HG02938 (cell line): ENCODE results near the gene MAGEF1.
A peak's percentile ranks its signal among the peaks of the same experiment; 100 is the strongest.

Experiments
- ATAC-seq: cut with Tn5 transposase; IDR thresholded peaks from one replicate; pipeline ENCODE4 v1.9.1; 2021; ENCODE audit warnings: mild to moderate bottlenecking, moderate library complexity; ENCODE audit not compliant: unreplicated experiment

Gene MAGEF1

DNA sequence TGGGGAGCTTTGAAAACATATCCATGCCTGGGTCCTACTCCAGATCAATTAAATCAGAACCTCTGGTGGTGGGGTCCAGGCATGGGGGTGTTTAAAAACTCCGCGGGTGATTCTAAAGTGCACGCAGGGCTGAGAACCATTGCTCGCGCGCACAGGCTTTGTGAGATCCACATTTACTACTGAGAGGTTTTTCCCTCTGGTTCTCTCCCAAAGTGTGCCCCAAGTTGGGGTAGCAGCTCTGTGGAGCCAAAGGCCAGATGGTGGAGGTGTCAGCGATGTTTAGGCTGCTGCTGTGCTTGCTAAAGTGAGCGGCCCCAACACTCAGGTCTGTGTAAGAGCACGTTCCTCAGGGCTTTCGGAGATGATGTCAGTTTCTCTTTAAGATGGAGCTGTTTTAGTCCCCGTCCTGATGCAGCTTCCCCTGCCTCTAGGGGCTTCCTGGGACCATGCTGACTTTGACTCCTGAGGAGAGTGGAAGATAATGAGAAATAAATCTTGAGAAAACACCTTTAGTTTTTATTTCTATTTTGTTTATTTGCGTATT, 13.4 kb upstream of the MAGEF1 start:
- no peak for ATAC-seq

DNA sequence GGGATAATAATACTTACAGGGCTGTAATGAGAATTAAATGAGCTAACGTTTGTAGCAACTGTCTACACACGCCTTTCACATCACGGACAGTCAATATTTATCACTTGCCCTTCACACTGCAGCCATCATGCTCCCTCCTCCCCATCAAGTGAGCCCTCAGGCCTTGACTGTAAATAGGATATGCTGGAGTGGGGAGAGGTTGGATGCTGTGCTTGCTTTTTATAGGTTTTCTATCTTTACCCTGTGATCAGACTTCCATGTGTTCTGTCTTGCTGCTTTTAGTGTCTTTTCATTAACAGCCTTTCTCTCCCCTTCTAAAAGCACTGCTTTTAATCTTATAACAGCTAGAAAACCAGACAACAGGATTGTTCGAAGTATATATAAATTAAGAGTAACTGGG, 12.8 kb upstream of the MAGEF1 start:
- no peak for ATAC-seq

DNA sequence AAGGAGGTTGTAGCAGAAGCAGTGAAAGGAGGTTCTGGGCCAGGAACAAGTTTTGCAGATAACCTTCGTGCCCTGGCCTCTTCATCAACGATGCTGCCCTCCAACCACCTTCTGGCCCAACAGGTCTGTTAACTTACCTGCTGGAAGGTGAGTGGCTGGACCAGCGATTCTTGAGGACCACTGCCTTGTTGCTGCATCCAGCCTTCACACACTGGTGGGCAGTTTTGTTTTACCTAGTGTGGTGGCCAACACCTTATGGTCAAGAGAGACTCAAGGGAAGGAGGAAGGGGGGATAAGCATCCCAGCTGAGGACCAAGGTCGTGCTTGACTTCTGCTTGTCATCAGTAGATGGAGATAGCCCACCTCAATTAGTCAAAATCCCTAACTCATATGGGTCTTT, 7.8 kb upstream of the MAGEF1 start:
- ATAC-seq: no peak

DNA sequence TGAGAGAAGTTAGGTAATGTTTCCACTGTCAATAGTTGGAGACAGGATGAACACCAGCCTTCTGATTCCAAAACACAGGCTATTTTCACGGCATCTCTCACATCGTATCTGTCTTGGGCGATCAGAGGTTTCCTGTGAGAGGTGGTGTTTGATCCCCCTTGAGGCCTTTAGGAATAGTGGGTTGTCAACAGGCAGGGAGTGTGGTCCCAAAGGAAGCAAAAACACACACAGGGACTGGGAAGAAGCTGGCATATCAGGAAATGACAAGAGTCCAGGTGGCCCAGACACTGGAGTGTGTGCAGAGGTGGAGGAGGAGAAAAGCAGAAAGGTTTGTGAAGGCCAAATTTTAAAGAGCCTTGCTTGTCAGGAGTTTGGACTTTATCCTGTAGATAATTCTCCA, 6.6 kb upstream of the MAGEF1 start:
- ATAC-seq: no peak

DNA sequence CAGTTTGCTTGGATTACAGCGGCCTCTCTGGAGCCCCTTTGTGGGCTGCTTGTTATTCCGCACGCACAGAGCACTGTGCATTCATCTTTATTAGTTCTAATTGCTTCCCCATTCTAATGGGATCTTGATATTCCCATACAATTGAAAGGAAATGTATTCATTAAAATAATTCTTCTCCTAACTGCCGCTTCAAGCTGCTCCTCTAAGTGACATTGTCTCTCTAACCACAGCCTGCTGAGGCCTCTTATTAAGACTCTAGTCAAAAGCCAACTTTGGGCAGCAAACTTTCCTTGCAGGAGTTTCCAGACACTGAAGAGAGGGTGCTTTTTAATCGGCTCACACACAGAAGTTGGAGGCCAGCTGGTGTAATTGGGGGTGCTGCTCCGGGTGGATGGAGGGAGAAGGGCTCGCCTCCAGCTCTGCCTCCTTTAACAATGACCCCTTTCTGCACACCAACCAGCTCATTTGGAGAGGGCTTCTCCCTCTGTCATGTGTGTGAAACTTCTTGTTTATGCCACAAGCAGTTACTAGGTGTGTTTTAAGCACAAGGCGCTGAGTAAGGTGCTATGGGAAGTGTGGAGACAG, 5.6 kb upstream of the MAGEF1 start:
- ATAC-seq: no peak

DNA sequence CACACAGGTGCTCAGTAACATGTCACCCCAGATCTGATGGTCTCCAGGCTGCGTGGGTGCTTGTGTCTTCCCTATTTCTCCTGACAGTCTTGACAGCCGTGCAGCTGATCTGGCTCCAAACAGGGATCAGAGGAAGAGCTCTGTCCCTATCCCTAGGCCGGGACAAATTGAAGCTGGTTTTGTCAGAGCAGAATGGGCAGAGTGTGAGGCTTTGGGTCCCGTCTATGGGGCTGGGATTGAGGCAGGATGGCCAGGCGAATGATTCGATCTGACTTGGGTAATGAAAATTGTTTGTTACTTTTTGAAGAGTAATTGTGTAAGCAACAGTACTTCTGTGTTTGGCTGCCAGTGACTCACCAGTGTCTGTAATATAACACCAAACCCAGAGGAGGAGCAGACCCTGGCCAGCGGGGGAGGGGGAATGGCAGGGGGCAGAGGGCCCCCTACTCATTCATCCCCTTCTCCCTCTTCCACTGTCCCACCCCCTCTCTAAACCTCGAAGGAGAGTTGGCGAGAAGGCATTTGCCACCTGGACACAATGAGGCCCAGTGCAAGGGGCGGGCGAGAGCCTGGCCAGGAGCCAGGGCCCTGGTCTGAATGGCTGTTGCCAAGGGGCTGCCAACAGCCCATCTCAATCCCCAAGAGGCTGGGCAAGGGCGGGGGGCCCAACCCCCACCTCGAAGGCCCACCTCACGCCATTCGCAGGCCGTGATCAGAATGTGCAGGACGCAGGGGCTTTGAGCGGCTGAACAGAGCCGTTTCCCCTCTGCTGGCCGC, 4.9 kb upstream of the MAGEF1 start:
- ATAC-seq: no peak

DNA sequence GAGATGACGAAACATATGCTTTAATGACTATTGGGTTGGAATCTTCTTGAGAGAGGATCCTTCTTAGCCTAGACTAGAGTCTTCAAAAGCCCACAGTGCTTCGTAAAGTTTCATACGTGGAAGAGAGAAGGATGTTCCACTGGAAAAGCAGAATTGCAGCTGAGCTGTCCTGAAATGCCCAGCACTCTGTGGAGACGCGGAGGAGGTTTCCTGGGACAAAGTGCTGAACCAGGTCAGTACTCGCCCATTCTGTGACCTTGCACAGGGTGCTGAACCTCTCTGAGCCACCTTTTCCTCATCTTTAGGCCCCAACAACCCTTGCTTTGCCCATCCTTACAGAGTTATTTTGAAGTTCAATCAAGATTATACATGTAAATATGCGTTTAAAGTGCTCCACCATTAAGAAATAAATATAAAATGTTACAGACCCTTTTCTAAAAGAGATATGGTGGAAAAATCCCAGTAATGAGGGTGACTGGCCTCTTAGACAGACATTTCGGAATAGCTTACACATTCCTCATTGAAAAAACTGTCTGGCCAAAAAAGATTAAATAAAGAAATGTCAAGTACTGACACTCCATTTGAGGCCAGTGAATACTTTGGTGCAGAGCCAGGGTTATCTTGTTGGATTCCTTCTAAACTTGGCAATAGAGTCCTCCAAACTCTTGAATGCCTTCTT, 4.2 kb upstream of the MAGEF1 start:
- no peak for ATAC-seq

DNA sequence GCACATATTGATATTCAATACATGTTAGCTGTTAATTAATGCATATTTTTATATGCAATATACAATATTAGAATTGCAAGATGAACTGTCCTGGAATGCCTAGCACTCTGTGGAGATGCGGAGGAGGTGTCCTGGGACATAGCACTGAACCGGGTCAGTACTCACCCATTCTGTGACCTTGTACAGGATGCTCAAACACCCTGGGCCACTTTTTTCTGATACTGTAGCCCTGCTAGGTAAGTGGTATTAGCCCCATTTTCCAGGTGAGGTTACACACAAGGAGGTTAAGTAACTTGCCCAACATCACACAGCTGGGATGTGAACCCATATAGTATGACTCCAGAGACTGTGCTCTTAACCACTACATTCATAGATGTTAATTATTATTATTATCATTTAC, 1.7 kb upstream of the MAGEF1 start:
- no peak for ATAC-seq

DNA sequence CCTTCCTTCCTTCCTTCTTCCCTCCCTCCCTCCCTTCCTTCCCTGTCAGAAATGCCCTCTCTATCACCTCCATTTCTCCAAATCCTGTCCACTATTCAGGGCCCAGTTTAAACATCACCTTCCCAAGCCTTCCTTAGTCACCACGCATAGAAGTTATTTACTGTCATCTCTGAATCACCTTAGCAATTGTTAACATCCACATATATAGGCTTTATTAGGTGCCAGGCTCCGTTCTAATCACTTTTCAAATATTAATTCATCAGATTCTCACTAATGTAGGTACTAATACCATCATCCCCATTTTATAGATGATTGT, 1.1 kb upstream of the MAGEF1 start:
- no peak for ATAC-seq

DNA sequence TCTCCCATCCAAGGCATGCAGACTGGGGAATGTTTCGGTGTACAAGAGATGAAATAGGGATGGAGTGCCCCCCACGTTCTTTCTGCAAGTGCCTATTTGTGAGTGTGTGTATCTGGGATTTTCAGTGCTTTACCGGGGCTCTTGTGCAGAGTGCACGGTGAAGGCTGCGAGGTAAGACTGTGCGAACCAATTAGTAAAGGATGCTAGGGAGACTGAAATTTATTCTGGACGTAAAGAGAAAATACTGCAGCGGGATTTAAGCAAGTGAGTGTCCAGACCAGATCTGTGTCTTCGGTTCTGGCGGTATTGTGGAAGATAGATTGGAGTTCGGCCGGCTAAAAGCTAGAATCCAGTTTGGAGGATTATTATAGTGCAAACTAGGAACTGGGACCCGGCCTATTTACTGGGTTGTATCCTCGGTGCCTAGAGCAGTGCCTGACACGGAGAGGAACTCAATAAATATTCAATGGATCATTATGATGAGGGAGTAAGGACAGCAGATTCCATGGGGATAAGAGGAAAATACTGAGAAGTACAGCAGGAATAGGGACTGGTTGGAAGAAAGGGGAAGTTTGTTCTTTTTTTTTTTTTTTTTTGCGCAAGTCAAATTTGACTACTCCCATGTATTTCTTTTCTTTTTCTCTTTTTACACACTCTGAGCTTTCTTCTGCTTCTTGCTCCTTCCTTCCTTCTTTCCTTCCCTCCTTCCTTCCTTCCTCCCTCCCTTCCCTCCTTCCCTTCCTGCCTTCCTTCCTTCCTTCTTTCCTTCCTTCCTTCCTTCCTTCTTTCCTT, 580 bp upstream of the MAGEF1 start:
- no peak for ATAC-seq

DNA sequence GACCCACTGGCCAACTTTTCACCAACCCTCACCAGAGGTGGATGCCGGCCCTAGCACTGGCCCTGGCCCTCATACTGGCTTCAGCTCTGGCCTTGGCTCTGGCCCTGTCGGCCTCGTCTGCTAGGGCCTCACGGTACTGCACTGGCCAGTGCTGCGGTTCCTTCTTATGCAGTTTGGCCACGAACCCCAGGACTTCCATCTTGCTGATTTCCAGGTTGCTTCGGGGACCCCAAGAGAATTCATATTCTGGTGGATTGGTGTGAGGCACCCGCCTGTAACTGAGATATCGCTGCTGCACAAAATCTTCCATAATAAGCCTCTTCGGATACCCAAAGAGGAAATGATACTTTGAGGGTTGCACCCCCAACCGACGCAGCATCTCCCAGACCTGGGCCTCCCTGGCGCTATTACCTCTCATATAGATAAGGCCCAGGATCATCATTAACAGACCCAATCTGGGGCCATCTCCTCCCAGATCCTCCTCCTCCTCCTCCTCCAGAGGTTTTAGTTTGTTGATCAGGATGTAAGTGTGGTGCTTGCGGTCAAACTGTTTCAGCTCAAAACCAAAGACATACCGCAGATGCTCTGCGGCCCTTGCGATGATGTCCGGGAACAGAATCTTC, 883 bp downstream of the MAGEF1 start:
- ATAC-seq: peak; percentile 60

DNA sequence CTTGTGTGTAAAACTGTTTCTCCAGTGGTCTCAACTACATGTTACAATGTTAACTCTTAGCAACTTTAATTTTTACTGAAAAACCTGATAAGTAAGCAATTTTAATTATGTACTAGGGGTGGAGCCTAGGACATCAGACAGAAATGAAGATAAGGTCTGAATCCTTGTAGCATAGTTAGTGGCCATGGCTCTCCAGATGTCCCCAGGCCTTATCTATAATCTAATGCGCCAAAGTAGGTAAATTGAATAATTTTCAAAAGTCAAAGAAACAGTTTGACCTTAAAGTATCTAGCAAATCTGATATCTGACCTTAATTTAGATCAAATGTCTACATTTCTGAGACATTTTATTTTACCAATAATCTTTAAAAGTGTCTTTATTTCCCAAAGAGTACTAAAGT, 8.2 kb downstream of the MAGEF1 start:
- ATAC-seq: no peak

DNA sequence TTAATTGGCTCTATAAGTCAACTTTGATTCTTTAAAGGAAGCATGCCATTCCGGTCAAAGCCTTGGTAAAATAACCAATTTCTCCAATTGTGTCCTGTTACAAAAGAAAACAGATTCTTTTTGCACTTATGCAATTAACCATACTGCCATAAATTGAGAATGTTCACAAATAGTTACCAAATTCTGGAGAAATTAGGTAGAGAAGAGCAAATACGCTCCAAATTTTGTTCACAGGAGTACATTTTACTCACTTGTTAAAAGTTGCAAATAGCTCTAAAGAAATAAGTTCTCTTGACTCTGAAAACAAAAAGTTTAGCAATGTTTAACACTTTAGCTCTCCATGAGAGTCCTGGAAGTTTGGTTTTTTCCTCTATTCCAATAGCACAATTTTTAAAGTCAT, 11.1 kb downstream of the MAGEF1 start:
- ATAC-seq: no peak

DNA sequence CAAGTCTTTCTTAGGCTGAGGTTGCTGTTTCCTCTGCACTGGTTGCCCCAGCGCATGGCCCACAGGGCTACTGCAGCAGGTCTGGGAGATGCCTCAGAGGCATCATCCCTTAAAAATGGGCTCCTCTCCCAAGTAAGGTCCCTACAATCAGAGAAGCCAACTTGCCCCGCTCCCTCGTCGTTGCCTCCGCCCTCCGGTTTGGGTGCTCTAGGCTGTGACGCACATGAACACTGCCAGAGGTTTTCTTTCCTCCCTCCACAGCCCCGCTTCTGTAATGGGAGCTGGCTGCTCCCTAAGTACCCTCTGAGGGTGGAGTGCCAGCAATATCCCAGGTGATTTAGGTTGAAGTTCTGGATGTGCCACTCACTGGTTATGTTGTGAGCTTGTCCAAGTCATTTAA, 14.0 kb downstream of the MAGEF1 start:
- ATAC-seq: no peak

DNA sequence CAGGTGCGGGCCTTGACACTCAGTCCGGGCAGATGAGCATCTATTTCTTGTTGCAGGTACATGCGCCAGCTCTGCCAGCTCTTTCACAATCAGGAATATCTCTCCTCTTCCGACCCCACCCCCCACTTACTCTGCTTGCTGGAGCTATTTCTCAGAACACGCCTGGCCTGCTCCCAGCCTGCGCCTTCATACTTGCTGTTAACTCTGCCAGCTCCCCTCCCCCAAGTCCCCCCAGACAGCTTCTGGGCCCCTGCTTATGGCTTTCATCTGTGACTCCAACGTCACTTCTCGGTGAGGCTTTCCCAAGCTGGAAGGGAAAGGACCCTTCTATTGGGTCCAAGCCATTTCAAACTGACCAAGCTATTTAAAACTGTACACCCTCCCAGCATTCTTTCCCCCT, 15.2 kb downstream of the MAGEF1 start:
- ATAC-seq: no peak

DNA sequence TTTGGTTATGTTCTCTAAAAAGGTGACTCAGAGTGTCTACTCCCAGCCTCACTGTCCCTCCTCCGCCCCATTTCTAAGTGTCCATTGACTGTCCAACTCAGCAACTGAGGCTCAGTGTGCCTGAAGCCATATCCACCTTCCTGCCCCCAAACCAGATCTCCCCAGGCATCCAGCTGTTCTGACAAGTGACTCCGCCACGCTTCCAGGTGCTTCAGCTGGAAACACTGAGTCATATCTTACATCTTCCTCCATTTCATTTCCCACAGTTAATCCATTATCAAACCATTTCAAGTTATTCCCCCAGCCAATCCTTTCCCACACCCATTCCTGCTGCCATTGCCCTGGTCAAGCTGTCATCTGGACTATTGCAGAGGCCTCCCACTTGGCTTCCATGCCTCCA, 17.1 kb downstream of the MAGEF1 start:
- no peak for ATAC-seq

DNA sequence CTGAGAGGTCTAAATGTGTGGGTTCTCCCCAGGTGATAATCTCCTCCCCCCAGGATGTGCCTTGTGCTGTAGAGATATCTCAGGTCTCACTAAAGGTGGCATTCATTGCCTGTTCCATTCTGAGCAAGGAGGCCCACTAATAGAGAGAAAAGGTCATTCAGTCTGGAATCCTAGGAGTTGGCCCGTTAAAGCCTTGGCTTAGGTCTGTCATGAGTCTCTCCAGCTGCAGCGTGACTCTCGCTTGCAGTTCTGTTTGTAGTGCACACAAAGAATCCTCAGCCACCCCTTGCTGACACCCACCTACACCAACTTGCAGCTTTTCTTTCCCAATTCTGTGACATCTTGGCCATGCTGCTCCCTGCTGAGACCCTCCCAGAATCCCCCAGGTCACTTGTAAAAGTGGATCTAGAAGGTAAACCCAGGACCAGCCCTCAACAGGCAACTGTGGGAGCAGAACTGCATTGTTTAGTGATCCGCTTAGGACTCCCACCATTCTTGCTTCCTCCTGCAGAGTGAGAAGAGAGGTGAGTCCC, 17.7 kb downstream of the MAGEF1 start:
- ATAC-seq: no peak

DNA sequence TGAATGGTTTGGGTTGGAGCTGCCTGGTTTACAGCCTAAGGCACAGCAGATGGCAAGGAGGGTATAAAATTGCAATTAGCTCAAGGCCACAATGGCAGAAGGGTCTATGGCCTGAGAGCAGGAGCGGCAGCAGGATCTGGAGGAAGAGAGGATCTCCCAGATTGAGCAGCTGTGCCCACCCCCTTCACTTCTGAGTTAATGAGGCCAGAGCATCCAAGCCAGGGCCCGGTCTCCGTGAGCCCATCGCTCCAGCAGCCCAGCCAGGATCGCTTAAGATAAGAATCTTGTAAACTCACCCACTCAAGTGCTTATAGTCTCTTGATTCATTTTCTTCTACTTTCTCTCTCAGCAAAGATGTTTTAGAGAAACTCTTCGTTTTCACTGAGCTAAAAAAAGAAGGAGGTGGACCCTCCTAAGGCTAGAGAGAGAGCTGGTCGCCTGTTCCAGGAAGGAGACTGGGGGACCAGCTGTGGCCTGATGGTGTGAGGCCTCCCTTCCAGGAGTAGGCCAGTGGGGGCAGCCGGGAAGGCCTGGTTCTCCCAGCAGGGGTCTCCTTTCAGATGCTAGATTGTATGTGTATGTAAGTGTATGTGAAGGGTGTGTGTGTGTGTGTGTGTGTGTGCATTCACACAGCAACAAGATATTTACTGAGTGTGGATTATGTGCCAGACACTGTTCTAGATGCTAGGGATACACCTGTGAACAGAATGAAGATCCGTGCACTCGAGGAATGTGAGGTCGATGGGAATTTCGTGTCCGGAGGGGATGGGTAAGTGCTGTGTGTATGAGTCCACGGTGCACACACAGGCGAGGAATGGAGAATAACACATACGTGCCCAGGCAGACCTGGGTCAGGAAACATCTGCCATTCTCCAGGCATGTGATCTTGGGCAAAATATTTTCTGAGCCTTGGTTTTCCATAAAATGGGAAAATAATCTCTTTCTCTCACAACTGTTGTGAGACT, 18.6 kb downstream of the MAGEF1 start:
- ATAC-seq: no peak

DNA sequence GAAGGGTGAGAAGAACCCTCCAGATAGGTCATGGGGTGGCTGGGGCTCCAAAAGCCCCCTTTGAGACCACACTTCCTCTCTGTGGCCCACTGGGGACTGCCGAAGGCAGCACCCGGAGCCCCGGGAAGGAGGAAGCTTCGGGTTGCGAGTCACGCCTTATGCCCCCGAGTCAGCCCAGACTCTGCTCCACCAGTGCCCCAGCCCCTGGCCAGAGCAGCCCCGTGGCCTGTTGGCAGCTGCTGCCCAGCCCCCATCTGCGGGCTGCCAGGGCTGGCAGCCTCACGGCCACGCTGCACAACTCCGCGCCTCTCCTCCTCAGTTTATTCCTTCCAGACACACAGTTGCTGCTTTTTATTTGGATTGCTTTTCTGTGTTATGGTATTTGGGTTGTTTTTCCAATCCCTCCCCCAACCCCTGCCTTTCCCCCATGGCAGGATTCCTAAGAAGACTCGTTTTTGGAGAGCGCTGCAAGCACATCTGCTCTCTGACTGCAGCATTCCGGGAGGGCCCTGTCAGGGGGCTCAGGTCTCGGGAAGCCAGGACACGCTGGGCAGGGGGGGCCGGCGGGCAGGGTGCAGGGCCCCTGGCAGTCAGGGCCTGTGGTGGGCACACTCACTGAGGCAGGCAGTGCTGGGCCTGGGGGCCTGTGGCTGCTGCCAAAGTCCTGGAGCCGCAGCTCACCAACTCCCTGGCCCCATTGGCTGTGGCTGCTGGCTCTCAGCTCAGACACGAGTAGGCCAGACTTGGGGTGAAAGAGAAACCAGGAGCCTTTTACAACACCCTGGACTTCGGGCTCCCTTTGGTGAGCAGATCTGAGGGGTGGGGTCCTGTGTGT, 20.2 kb downstream of the MAGEF1 start:
- no peak for ATAC-seq
